Vagina (tissue), 2 donors: Measurements from ENCODE around the gene USH1G.

Source experiments
- POLR2A ChIP-seq, 2 donors: fragments of 450-650 bp; IDR thresholded peaks; one replicate each; pipeline ENCODE4 v1.6.1; 2017; ENCODE audit warnings: antibody characterized with exemption in 2 of 2, mild to moderate bottlenecking in 2 of 2, moderate library complexity in 2 of 2
- POLR2AphosphoS5 ChIP-seq, 2 donors: sonication (generic); formaldehyde crosslinking; IDR thresholded peaks; one replicate each; pipeline ENCODE4 v1.9.0; 2017; ENCODE audit warnings: antibody characterized with exemption in 2 of 2, mild to moderate bottlenecking in 2 of 2, low read depth in 1 of 2; ENCODE audit not compliant: insufficient read depth in 1 of 2
- TF ChIP-seq, protein P1 (sequence below), 3 experiments: fragments of 450-650 bp in 2 of 3; fragments of 200-600 bp in 1 of 3; sonication (generic) in 1 of 3; IDR thresholded peaks; one replicate each; pipeline ENCODE4 v1.5.1; 2017 to 2019; ENCODE audit warnings: antibody characterized with exemption in 3 of 3, mild to moderate bottlenecking in 2 of 3, moderate library complexity in 2 of 3

DNA sequence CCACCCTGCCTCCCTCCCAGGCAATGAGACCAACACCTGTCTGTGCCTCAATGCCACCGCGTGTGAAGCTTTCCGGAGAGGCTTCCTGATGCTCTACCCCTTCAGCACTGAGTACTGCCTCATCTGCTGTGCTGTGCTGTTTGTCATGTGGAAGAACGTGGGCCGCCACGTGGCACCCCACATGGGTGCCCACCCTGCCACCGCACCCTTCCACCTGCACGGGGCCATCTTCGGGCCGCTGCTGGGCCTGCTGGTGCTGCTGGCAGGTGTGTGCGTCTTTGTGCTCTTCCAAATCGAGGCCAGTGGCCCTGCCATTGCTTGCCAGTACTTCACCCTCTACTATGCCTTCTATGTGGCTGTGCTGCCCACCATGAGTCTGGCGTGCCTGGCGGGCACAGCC, 23.6 kb upstream of the USH1G start:
- TF ChIP-seq POLR2AphosphoS5 (IDR thresholded peaks at IDR 0.05; ENCODE audit: insufficient read depth in 1 of 2, low read depth in 1 of 2) (no peak), POLR2A (IDR thresholded peaks at IDR 0.05) (no peak)
- TF ChIP-seq, protein P1, sequence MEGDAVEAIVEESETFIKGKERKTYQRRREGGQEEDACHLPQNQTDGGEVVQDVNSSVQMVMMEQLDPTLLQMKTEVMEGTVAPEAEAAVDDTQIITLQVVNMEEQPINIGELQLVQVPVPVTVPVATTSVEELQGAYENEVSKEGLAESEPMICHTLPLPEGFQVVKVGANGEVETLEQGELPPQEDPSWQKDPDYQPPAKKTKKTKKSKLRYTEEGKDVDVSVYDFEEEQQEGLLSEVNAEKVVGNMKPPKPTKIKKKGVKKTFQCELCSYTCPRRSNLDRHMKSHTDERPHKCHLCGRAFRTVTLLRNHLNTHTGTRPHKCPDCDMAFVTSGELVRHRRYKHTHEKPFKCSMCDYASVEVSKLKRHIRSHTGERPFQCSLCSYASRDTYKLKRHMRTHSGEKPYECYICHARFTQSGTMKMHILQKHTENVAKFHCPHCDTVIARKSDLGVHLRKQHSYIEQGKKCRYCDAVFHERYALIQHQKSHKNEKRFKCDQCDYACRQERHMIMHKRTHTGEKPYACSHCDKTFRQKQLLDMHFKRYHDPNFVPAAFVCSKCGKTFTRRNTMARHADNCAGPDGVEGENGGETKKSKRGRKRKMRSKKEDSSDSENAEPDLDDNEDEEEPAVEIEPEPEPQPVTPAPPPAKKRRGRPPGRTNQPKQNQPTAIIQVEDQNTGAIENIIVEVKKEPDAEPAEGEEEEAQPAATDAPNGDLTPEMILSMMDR (IDR thresholded peaks at IDR 0.05): no peak
